HG03442 (cell line): ENCODE measurements around the gene RPL26.

Source experiments
- ATAC-seq: cut with Tn5 transposase; IDR thresholded peaks from one replicate; pipeline ENCODE4 v1.9.1; 2021; ENCODE audit warnings: mild to moderate bottlenecking, moderate library complexity; ENCODE audit not compliant: unreplicated experiment

The RPL26 gene

GRCh38 chr17:8383143-8383822 lies at the start of gene RPL26:
RPL26 (minus strand) TSS chr17:8383193; CDS start chr17:8382310, 883 bp downstream.
- peak; percentile 81 for ATAC-seq

GRCh38 chr17:8430966-8431365 lies 48.0 kb upstream of the RPL26 start:
- no peak for ATAC-seq

- no peak for ATAC-seq
Measured at GRCh38 chr17:8426802-8427201, 43.8 kb upstream of the RPL26 start.

DNA sequence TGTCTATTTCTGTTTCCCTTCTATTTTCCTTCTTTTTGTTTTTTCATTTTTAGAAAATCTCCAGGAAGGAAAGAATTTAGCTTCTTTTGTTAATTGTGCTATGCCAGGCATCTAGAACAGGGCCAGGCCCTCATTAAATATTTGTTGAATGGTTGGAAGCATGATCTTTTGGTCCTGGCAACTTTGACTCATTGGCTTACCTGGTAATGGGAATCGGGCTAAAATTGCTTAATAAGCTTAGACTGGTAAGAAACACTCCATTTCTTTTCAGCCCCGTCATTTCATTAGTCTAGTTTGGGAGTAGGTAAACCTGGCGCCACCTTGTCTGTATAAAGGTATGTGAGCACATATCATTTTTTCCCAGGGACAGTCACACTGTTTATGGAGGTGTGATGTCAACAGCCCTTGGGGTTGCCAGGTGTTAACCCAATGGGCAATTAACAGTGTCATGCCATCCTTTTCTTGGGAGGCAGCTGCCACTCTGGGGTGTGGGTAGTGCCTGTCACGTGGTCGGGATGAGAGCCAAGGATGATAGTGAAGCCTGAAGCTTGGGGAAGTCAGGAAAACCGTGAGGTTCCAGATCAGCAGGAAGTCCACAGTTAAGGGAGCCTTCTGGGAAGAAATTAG lies 43.2 kb upstream of the RPL26 start:
- ATAC-seq, result no peak

GRCh38 chr17:8421571-8421970 lies 38.6 kb upstream of the RPL26 start:
- ATAC-seq, result no peak

- ATAC-seq, result no peak
Measured at GRCh38 chr17:8420041-8420934, 37.3 kb upstream of the RPL26 start.

DNA sequence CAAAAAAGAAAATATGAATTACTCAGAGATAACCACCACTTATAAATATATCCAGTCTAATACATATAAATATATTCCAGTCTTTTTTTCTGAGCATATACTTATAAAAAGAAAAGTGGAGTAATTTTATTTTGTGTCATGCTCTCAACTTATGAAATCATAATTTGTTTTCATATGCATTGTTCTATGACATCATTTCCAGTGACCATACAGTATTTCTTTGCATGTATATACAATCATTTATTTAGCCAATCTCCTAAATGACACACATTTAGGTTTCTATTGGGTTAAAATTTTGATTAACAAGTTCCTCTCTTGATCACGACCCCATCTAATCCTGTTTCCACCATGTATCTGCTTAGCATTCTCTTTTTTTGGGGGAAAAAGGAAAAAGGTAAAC lies 36.3 kb upstream of the RPL26 start:
- no peak for ATAC-seq

DNA sequence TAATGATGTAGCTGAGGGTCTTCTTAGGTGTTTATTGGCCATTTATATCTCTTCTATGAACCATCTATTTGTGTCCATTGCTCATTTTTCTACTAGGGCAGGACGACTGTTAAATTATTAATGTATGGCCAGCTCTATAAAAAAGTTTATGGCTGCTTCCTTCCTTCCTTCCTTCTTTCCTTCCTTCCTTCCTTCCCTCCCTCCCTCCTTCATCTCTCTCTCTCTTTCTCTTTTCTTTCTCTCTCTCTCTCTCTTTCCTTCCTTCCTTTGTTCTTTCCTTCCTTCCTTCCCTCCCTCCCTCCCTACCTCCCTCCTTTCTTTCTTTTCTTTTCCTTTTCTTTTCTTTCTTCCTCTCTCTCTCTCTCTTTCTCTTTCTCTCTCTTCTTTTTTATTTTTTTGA lies 35.5 kb upstream of the RPL26 start:
- no peak for ATAC-seq

GRCh38 chr17:8417806-8418205 lies 34.8 kb upstream of the RPL26 start:
- no peak for ATAC-seq

DNA sequence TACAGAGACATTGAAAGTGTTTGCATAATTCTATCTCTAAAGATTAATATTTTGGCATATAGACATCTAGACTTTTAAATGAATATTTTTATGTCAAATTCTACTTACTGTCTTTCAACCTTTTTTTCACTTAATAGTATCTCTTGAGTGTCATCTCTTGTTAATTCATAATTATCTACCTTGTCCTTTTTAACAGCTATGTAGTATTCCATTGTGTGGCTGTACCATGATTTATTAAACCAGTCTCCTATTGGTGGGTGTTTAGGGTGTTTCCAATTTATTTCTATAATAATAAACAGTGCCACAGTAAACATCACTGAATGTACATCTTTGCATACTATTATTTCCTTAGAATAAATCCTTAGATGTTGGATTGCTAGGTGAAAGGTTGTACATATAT lies 30.9 kb upstream of the RPL26 start:
- ATAC-seq, result no peak

DNA sequence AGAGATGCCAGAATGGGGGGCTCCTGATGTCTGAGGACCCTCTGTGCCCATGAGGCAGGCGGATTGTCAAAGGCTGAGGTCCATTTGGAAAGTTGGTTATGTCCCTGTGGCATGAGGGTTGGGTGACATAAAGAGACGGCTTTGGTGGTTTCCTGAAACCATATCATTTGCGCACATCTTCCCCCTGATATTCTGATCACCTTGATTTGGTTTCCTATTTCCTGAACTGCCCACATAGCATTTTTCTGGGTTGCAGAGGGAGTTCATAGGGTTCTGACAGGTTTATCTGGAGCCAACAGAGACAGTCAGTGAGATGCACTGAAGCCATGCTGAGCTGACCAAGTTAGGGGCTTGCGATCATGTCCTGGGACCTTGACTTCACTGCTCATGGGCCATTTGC lies 30.3 kb upstream of the RPL26 start:
- ATAC-seq, result no peak

DNA sequence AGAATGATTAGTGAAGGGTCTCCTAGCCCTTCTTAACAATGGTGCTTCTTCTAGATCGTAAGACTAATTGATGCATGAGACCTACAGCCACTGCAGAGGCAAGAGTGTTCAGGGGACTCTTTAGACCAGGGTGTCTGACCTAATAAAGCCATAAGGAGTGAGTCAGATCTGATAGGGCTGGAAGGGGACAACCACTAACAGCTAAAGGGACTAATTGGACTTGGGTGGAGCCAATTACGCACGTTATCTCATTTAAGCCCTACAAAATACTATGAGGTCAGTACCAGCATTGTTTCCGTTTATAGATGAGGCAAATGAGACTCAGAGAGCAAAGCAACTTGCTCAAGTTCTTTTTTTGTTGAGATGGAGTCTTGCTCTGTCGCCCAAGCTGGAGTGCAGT lies 29.1 kb upstream of the RPL26 start:
- ATAC-seq, result no peak

DNA sequence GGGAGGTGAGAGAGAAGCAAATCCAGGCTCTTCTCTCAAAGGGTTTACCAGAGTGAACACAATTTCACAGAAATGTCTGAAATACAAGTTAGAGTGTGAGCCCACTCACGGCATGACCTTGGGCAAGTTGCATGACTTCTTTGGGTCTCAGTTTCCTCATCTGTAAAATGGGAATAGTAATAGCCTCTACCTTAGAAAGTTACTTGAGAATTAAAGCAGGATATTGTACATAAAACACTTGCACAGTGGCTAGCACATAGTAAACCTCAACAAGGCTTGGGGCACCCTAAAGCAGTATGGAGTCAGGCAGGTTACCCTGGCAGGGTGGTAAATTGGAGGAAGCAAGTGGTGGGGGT lies 27.9 kb upstream of the RPL26 start:
- no peak for ATAC-seq

GRCh38 chr17:8409966-8410882 lies 27.2 kb upstream of the RPL26 start:
- no peak for ATAC-seq

GRCh38 chr17:8408371-8408770 lies 25.4 kb upstream of the RPL26 start:
- ATAC-seq, result no peak

GRCh38 chr17:8406174-8406573 lies 23.2 kb upstream of the RPL26 start:
- ATAC-seq, result no peak

GRCh38 chr17:8405499-8406016 lies 22.6 kb upstream of the RPL26 start:
- no peak for ATAC-seq

DNA sequence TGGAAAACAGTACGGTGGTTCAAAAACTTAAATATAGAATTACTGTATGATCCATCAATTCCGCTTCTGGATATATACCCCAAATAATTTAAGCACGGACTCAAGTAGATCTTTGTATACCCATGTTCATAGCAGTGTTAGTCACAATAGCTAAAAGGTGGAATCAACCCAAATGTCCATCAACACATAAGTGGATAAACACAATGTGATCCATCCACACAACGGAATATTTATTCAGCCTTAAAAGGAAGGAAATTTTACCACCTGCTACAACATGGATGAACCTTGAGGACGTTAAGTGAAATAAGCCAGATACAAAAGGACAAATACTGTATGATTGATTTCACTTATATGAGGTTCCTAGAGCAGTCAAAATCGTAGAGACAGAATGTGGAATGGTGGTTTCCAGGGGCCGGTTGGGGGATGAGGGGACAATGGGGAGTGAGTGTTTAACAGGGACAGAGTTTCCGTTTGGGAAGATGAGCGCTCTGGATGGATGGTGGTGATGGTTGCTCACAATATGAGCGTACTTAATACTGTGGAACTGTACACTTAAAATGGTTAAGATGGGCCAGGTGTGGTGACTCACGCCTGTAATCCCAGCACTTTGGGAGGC lies 20.0 kb upstream of the RPL26 start:
- ATAC-seq, result no peak

GRCh38 chr17:8401107-8401506 lies 18.1 kb upstream of the RPL26 start:
- no peak for ATAC-seq

DNA sequence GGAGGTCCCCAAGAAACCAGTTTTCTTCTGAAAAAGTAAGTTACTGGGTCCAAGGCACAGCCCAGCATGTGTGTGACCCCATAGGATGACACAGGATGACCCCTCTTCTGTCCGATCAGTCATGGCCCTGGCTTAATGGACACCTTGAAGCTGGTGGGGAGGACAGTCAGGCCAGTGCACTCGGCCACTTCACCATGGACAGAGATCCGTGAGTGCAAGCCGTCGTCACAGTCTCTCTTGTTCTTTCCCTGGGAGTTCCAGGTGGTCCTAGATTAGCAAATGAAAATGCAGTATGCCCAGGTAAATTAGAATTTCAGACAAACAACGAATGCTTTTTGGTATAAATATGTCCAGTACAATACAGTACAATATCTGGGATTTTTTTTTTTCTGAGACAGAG lies 16.0 kb upstream of the RPL26 start:
- ATAC-seq, result no peak
